GM18907 (cell line): ENCODE results near the gene FARSA.
A peak's percentile ranks its signal among the peaks of the same experiment; 100 is the strongest.
"Not testable (repeated sequence)": the region's sequence is repeated elsewhere in the genome, so short reads cannot be mapped to it uniquely, and the experiment has no call there.

Source experiments
- ATAC-seq: cut with Tn5 transposase; IDR thresholded peaks from one replicate; pipeline ENCODE4 v1.9.1; 2021; ENCODE audit warnings: mild to moderate bottlenecking, moderate library complexity; ENCODE audit not compliant: unreplicated experiment

FARSA gene

GRCh38 chr19:12891553-12892021 lies 41.9 kb downstream of the FARSA start:
- ATAC-seq, result no peak

DNA sequence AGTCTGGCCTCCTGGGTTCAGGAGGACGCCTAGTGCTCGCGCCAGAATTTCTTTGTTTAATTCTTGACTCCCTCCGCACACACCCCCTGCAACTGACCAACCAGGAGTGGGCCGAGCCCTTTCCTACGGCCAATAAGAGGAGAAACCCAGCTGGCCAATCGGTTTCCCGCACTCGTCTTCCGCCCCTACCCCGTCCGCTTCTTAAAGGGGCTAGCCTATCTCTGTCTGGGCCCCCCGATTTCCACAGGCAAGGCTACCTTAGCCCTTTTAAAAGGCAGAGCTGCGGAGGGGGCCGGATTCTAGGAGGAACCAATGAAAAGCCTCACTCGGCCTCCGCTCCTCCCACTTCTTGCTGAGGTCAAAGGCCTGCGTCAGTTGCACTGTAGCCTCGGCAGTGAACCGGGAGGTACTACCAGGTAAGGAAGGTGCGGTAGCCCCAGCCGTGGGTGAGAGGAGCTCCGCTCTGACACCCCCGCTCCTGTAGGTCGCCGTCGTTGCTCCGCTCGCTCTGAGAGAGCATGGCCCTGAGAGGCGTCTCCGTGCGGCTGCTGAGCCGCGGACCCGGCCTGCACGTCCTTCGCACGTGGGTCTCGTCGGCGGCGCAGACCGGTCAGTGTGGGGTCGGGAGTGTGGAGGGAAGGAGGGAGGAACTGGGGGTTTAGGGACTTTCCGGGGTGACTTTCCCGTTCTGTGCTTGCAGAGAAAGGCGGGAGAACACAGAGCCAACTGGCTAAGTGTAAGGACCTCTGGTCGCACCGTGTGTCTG lies 42.5 kb downstream of the FARSA start, which contains the start of gene GCDH:
GCDH (plus strand) TSS at position 374 of the 766 bp plus-strand sequence; CDS start at position 519, 145 bp downstream.
- peak; percentile 89 for ATAC-seq

DNA sequence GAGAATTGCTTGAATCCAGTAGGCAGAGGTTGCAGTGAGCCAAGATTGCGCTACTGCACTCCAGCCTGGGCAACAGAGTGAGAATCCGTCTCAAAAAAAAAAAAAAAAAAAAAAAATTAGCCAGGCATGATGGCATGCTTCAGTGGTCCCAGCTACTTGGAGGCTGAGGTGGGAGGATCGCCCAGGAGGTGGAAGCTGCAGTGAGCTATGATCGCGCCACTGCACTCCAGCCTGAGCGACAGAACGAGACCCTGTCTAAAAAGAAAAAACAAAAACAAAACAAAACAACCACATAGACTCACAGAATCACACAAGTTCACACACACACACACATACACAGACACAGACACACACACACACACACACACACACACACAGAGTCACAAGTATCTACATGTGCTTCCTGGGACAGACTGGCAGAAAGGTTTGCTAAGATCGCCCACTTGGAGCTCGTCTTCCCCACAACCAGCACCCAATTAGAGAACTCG lies 43.2 kb downstream of the FARSA start:
- not testable (repeated sequence) for ATAC-seq

GRCh38 chr19:12888006-12888603 lies 45.4 kb downstream of the FARSA start:
- no peak for ATAC-seq

GRCh38 chr19:12886969-12887747 lies 46.4 kb downstream of the FARSA start, which contains the start of gene KLF1:
KLF1 (minus strand) TSS chr19:12887201; CDS start chr19:12887140, 61 bp downstream.
- no peak for ATAC-seq

DNA sequence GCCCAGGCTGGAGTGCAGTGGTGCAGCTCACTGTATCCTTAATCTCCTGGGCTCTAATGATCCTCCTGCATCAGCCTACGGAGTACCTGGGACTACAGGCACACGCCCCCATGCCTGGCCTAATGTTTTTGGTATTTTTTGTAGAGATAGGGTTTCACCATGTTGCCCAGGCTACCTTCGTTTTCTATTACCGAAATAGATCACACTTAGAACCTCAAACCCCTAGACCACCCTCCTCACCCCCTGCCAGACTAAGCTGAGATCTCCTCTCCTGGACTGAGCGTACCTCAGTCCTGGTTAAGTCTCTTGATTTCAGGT lies 46.9 kb downstream of the FARSA start:
- ATAC-seq, result no peak

DNA sequence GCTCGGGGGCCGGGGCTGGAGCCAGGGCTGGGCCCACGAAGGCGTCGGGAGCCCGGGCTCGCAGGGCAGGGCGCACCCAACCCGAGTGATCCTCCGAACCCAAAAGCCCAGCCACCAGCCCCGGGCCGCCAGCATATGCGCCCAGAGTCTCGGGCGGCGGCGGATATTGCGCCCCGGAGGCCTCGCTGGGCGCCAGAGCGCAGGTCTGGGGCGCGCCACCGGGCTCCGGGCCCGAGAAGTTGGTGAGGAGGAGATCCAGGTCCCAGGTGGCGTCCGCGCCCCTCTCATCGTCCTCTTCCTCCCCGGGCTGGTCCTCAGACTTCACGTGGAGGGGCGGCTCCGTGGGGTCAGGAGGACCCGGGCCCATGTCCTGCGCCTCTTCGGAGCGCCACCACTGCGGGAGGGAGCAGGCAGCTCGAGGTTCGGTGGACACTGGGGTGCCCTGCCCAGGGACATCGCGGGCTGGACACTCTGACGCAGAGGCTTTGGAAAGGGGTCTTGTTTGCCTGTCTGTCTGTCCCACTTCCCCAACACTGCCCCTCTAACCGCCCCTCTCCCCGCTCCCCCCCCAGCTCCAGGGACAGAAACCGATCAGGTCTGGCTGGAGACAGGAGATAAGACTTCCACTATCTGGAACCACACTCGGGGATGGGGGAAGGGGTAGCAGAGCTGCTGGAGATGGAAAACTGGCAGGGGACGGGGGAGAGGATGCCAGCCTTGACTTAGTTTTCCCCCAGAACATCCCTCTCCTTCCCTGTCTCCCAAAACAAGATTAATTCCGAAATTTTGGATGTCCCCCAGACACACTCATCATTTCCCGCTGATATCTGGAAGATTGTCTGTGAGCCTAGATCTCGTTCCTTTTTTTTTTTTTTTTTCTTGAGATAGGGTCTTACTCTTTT lies 47.5 kb downstream of the FARSA start:
- ATAC-seq, result no peak

DNA sequence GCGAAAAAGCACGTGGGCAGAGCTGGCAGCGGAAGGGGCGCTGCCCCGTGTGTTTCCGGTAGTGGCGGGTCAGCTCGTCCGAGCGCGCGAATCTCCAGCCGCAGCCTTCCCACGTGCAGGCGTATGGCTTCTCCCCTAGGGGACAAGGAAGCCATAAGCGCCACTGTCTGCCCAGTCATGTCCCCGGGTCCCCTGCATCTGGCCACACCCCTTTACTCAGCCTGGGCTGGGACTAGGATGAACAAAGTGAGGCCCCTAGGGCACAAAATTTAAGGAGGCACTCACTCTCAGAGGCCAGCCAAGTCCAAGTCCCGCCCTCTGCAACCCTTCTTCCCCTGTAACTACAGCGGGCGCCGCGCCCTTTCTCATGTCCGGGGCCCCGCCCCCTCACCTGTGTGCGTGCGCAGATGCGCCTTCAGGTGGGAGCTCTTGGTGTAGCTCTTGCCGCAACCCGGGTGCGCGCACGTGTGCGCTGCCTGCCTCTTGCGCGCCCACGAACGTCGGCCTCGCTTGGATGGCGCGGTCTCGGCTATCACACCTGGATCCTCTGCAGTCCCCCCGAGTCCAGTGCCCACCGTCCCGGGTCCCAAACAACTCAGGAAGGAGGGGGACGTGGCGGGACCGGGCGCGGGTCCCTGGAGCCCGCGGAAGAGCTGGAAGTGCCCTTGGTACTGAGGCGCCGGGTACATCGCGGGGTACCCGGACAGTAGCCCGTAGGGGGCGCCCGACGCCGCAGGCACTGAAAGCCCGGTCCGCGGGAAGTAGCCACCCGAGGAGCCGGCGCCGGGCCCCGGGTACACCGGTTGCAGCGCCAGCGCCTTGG lies 48.4 kb downstream of the FARSA start:
- ATAC-seq, result no peak

DNA sequence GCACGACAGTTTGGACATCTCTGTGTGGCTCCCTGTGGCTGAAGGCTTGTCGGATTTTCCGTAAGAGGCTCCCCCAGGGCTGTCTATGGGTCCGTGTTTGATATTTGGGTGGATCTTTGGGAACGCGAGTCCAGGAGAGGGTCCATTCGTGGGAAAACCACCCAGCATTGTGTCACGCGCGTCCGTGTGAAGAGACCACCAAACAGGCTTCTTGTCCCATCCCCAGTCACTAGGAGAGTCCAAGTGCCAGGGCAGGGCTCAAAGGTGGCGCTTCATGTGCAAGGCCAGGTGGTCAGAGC lies 48.9 kb downstream of the FARSA start:
- ATAC-seq, result no peak

GRCh38 chr19:12884202-12884601 lies 49.3 kb downstream of the FARSA start:
- no peak for ATAC-seq

- ATAC-seq, result no peak
Observed at GRCh38 chr19:12882589-12882988, 50.9 kb downstream of the FARSA start.

GRCh38 chr19:12881172-12881808 lies 52.2 kb downstream of the FARSA start, which contains the start of gene DNASE2:
DNASE2 (minus strand) TSS chr19:12881449; CDS start chr19:12881375, 74 bp downstream.
- ATAC-seq, result peak; percentile 84

DNA sequence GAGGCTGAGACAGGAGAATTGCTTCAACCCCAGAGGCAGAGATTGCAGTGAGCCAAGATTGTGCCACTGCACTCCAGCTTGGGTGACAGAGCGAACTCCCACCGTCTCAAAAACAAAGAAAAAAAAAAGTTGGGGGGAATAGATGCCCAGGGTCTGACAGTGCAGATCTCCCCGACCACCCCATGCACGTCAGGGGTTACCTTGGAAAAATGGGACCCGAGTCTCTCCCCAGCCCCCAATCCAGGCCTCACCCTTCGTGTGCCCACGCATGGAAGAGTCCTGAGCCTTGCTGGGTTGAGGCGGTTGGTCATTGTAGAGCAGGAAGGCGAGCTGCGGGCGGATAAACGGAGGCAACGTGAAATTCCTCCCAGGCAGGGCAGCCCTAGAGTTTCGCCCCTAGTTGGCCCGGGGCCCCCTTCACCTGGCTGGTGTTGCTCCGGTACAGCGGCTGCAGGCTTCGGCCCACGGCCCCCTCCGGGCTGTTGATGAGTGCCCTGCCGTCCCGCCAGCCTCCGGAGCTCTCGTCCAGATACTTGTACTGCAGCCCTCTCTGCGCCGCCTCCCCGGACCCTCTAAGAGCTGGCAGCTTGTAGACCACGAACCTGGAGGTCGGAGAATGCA lies 52.9 kb downstream of the FARSA start:
- peak; percentile 17 for ATAC-seq

DNA sequence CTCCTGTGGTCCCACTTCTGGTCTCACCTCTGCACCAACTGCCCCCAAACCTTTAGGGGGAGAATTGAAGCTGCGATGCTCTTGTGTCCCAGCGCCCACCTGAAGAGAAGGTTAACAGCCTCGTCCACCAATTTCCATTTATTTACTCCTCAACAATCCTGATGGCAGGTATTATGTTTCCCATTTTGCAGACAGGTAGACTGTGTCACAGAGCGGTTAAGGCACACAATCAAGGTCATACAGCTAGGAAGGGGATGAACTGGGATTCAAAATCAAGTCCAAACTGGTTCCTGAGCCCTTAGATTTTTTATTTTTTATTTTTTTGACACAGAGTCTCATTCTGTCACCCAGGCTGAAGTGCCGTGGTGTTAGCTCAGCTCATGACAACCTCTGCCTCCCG lies 58.4 kb downstream of the FARSA start:
- no peak for ATAC-seq

- ATAC-seq, result no peak
Observed at GRCh38 chr19:12873891-12874745, 59.4 kb downstream of the FARSA start.

DNA sequence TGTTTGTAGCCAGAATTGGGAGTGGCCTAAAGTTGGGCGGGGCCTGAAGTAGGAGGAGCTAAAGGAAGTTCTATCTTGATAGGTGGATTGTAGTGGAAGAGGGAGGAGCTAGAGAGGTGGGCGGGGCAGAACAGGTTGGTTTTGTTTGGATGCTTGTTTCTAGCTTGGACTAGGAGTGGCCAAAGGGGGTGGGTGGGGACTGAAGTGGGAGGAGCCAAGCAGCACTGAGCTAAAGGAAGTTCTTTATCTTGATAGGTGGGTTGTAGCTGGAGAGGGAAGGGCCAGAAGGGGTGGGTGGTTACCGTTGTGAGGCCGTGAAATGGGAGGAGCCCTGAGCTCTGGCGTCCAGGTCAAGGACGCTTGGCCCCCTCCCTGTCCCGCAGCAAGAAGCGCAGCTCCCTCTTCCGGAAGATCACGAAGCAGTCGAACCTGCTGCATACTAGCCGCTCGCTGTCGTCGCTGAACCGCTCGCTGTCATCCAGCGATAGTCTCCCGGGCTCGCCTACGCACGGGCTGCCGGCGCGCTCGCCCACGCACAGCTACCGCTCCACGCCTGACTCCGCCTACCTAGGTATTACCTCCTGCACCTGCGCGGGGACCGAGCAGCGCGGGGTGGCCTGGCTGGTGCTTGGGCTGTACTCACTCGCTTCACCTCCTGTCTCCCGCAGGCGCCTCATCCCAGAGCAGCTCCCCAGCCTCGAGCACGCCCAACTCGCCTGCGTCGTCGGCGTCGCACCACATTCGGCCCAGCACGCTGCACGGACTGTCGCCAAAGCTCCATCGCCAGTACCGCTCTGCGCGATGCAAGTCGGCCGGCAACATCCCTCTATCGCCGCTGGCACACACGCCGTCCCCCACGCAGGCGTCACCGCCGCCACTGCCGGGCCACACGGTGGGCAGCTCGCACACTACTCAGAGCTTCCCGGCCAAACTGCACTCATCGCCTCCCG lies 60.3 kb downstream of the FARSA start:
- ATAC-seq, result no peak
